Prostate gland (tissue), 2 donors: ENCODE data around the gene C11orf58. TPM values are rescaled to one million over a fixed set of nuclear protein-coding genes. Genes with fewer than 3 reads are reported as not detected.

Experiments used
- DNase-seq: peaks from one replicate; pipeline ENCODE4 v3.0.0-alpha.2; 2019; ENCODE audit warnings: low spot score
- H3K27ac ChIP-seq, 2 donors: fragments of 200-600 bp; sonication (generic); 2 replicates each; pipeline ENCODE4 v1.5.1; 2017 to 2019
- H3K27me3 ChIP-seq: fragments of 200-600 bp; sonication (generic); replicated peaks from 2 replicates; pipeline ENCODE4 v1.5.1; 2019; ENCODE audit not compliant: insufficient read depth
- H3K36me3 ChIP-seq, 2 donors: fragments of 200-600 bp; sonication (generic); 1 replicate in 1 of 2; 2 replicates in 1 of 2; pipeline versions ENCODE4 v1.5.1 to v1.8.1; 2017 to 2019
- H3K4me1 ChIP-seq: fragments of 200-600 bp; sonication (generic); replicated peaks from 2 replicates; pipeline ENCODE4 v1.5.1; 2019
- H3K4me3 ChIP-seq, 2 donors: fragments of 200-600 bp; sonication (generic); 2 replicates each; pipeline ENCODE4 v1.5.1; 2017 to 2019
- H3K9me3 ChIP-seq: fragments of 200-600 bp; sonication (generic); 2 replicates; pipeline ENCODE4 v1.5.1; 2017
- POLR2A ChIP-seq: fragments of 450-650 bp; IDR thresholded peaks from one replicate; pipeline ENCODE4 v1.6.1; 2016; ENCODE audit warnings: antibody characterized with exemption, mild to moderate bottlenecking
- POLR2AphosphoS5 ChIP-seq: sonication (generic); formaldehyde crosslinking; IDR thresholded peaks from one replicate; pipeline ENCODE4 v1.6.1; 2017; ENCODE audit warnings: antibody characterized with exemption
- WGBS: methylation state at CpG from one replicate; pipeline ENCODE4 v1.1.5; 2018; 5-methylcytosine and 5-hydroxymethylcytosine counted together
- intact Hi-C: fragments of 100-400 bp; cut with DNase I; formaldehyde crosslinking; loops from one replicate; pipeline ENCODE4 v1.14.2; 2022
- total RNA-seq, 2 donors: library from RNA; depleted of rRNA; stranded (reverse); fragments of >200 nt; gene quantifications; one replicate each; pipeline ENCODE4 v1.1.0, GENCODE V29; 2016
- TF ChIP-seq, protein P1 (sequence below), 4 experiments: fragments of 200-600 bp in 2 of 4; fragments of 450-650 bp in 2 of 4; sonication (generic) in 2 of 4; IDR thresholded peaks; 1 replicate in 3 of 4; 2 replicates in 1 of 4; pipeline ENCODE4 v1.5.1; 2016 to 2019; ENCODE audit warnings: antibody characterized with exemption in 4 of 4, mild to moderate bottlenecking in 2 of 4, moderate library complexity in 2 of 4

The C11orf58 gene
- total RNA-seq, 2 donors from 2014 or later: 128 to 171 TPM

DNA sequence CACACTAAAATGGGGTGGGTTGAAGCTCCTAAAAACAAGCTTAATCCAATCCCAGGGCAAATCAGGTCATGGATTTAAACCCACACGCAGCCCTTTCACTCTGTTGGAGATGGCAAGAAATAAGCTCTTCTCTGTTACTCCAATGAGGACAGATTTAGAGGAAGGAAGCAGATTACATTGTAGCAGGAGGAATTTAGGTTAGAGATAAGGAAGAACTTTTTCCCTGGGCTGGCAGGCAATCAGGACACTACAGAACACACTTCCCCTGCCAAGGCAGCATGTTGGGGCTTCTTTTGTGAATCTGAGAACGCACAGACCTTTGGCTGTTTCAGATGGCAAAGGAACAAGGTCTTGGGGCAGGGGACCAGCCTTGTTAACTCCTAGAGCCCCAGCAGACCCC is 46.2 kb downstream of the C11orf58 start:
- intact Hi-C loops: loop anchor here (10.0 kb wide), 1 partner anchor 280 kb away; no protein-coding TSS in a partner anchor
- H3K4me1 ChIP-seq: no peaks in the 10 kb centered on the region

DNA sequence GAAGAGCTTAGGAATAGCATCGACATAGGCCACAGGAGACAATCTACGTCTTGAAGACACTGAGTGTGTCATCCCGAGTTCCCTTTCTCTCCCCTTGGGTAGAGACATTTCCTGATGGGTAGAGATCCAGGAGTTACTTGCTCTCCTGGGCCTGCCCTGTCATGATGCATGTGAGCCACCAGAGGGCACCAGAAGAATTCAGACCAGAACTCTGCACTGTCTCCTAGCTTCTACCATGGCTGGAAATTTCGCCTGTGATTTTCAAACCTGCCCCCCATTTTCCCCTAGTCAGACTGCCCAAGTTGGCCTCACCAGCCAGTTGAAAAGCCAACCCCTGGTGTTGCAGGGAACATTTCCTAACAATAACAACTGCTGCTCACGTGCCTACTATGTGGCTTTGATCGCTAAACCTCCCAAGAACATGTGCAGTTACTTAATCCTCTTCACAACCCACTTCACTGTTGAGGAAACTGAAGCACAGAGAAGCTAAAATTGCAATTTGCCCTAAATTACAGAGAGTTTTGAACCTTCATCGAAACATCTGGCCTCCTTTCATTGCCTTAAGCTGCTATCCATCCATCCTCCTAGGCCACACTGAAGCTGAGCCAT is 47.2 kb downstream of the C11orf58 start:
- intact Hi-C loops: loop anchor here (10.0 kb wide), 1 partner anchor 279 kb away; no protein-coding TSS in a partner anchor
- WGBS: 48% methylated on average over 7 of the region's 7 CpGs
- H3K27ac ChIP-seq: no peak overlapping the region

More for the DNA sequence above, 46.2 kb downstream of the C11orf58 start:
- TF ChIP-seq POLR2AphosphoS5 (no peak), POLR2A (no peak)
- TF ChIP-seq, protein P1, sequence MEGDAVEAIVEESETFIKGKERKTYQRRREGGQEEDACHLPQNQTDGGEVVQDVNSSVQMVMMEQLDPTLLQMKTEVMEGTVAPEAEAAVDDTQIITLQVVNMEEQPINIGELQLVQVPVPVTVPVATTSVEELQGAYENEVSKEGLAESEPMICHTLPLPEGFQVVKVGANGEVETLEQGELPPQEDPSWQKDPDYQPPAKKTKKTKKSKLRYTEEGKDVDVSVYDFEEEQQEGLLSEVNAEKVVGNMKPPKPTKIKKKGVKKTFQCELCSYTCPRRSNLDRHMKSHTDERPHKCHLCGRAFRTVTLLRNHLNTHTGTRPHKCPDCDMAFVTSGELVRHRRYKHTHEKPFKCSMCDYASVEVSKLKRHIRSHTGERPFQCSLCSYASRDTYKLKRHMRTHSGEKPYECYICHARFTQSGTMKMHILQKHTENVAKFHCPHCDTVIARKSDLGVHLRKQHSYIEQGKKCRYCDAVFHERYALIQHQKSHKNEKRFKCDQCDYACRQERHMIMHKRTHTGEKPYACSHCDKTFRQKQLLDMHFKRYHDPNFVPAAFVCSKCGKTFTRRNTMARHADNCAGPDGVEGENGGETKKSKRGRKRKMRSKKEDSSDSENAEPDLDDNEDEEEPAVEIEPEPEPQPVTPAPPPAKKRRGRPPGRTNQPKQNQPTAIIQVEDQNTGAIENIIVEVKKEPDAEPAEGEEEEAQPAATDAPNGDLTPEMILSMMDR (IDR thresholded peaks at IDR 0.05): no peak
- Histone ChIP-seq H3K27ac (no peak overlapping the region), H3K36me3 (no peaks in the 10 kb centered on the region), H3K9me3 (no peaks in the 10 kb centered on the region), H3K27me3 (no peaks in the 10 kb centered on the region), H3K4me3 (no peak overlapping the region)
- 76% methylated on average over 2 of the region's 2 CpGs for WGBS
- DNase-seq: no peak

DNA sequence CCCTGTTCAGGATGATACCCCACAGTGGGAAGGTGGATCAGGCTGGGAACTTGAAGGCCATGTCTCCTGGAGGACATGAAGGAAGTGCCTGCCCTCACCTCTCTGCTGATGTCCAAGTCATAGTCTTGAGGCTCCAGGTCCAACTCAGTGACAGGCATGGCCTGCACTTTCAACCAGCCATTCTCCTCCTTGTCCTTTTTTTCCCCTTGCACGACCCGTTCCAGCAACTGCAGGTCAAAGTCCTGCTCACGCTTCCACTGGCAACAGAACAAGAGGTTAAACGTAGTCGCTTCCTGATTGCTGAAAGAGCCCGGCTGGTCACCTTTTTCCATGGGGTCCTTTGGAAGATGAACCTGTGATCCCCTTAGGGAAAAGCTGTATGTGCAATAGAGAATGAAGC is 47.7 kb downstream of the C11orf58 start:
- DNase-seq: no peak
- no peaks in the 10 kb centered on the region for H3K4me1 ChIP-seq
- no peaks in the 10 kb centered on the region for H3K36me3 ChIP-seq
- intact Hi-C loops: loop anchor here (10.0 kb wide), 1 partner anchor 279 kb away; no protein-coding TSS in a partner anchor
- no peaks in the 10 kb centered on the region for H3K9me3 ChIP-seq
- WGBS: 92% methylated on average over 6 of the region's 6 CpGs
- no peaks in the 10 kb centered on the region for H3K27me3 ChIP-seq
- no peak overlapping the region for H3K4me3 ChIP-seq
- H3K27ac ChIP-seq: no peak overlapping the region
- TF ChIP-seq POLR2AphosphoS5 (no peak), POLR2A (no peak)

More for the DNA sequence above, 47.2 kb downstream of the C11orf58 start:
- Histone ChIP-seq H3K4me3 (no peak overlapping the region), H3K36me3 (no peaks in the 10 kb centered on the region), H3K9me3 (no peaks in the 10 kb centered on the region), H3K27me3 (no peaks in the 10 kb centered on the region), H3K4me1 (no peaks in the 10 kb centered on the region)
- DNase-seq: peak; percentile 76
- peak; percentile 18 for TF ChIP-seq POLR2AphosphoS5
- no peak for TF ChIP-seq POLR2A
- TF ChIP-seq, protein P1 (IDR thresholded peaks at IDR 0.05): peak; percentile 61 to 85 (median 73)

DNA sequence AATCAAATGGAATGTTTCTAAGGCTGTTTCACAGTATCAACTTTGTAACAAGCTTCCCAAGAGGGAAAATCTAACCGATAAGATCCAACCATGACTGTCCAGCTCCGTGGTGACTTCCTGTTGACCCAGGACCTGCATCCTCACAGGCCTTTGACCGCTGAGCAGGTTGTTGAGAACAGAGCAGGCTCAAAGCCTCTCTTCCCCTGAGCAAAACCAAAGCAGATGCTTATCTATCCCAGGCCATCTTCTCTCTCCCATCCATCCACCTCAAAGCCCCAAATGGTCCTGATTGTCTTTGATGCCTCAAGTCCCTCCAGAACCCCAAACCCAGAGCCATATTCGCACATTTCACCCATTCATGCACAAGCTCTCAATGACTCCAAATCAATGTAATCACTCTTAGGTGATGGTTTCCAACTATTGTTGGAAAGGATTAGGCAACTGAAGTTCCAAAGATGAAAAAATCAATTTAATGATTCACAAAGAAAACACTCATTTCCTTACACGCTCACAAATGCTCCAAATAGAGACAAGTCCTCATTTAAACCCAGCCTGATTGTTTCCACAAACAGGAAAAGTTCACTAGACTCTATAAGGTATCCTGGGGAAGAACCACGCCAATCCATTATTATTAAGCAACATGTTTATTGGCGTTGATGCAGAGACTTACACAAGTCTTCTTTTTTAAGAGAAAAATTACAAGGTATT is 48.7 kb downstream of the C11orf58 start:
- DNase-seq: no peak
- no peak overlapping the region for H3K4me3 ChIP-seq
- no peaks in the 10 kb centered on the region for H3K27me3 ChIP-seq
- intact Hi-C loops: loop anchor here (10.0 kb wide), 1 partner anchor 278 kb away; no protein-coding TSS in a partner anchor
- 91% methylated on average over 7 of the region's 7 CpGs for whole genome bisulfite sequencing
- no peak for TF ChIP-seq POLR2AphosphoS5
- TF ChIP-seq, protein P1 (IDR thresholded peaks at IDR 0.05): no peak
- no peak for TF ChIP-seq POLR2A
- H3K4me1 ChIP-seq: no peaks in the 10 kb centered on the region
- H3K27ac ChIP-seq: no peak overlapping the region
- H3K36me3 ChIP-seq: no peaks in the 10 kb centered on the region
- no peaks in the 10 kb centered on the region for H3K9me3 ChIP-seq

DNA sequence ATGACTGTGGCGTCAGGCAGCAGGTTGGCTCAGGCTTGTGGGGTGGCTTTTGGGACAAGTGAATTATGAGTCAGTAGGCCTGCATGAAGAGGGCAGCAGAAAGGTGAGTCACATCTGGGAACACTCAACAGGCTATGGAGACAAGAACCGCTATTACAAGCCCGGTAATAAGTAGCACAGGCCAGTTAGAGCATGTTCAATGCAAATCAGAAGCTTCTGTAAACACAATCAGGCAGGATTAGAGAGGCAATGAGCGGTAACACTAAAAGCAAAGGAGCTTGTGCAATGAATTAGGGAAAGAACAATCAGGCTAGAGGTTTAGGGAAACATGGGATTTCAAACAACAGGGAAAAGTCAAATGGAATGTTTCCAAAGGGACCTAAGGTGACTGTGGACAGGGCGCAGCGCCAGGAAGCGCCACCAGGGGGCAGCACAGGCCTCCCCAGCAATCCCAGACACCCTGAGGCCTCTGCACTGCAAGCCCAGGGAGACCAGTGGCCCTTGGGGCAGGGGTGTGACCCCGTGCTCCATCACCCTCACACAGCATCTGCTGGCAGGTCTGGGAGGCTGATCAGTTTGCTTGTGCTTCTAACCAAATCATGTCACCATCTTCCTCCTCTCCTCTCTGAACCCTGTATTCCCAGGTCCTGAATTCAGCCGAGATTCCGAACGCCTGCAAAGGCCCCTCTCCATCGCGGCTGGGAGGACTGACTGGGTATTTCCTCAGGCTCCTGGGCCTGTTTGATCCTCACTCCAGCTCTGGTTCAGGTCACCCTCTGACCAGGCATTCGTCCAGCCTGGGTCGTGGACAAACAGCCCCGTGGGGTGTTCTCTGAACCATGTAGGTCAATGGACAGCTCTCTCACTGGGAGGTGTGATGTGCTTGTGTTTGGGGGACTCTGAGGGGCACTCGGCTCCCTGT is 50.0 kb downstream of the C11orf58 start:
- peak; percentile 67 for DNase-seq
- Histone ChIP-seq H3K27me3 (no peaks in the 10 kb centered on the region), H3K4me3 (no peak overlapping the region), H3K9me3 (no peaks in the 10 kb centered on the region), H3K36me3 (no peaks in the 10 kb centered on the region), H3K27ac (no peak overlapping the region), H3K4me1 (no peaks in the 10 kb centered on the region)
- 48% methylated on average over 17 of the region's 17 CpGs for WGBS
- TF ChIP-seq, protein P1 (IDR thresholded peaks at IDR 0.05): peak; percentile 73 to 87 (median 85)
- peak; percentile 65 for TF ChIP-seq POLR2AphosphoS5
- TF ChIP-seq POLR2A: no peak
- intact Hi-C loops: loop anchor here (10.0 kb wide), 1 partner anchor 276 kb away; no protein-coding TSS in a partner anchor
